ENCODE results near the gene IPP.

IPP gene

GRCh38 chr1:45669379-45669778 lies 81.1 kb downstream of the IPP start:
- POLR2A ChIA-PET = interaction anchor here (0.6 to 1.5 kb wide), 2 partner anchors 17 to 53 kb away, joined by 4 read pairs; partner anchors contain the start of gene GPBP1L1
- Histone ChIP-seq H3K27ac (ENCODE audit: extremely low read depth, low read depth, low read length) (no peak overlapping the region), H3K9me3 (ENCODE audit: control insufficient read depth, insufficient read depth, low read depth, low read length) (no peaks in the 10 kb centered on the region), H3K4me3 (ENCODE audit: low read depth, low read length) (no peak overlapping the region), H3K36me3 (ENCODE audit: control insufficient read depth in 2 of 2, insufficient read depth in 1 of 2, low read length in 2 of 2) (peaks cover 0 to 1% of the 10 kb centered on the region in 2 experiments; a peak in 2 of 3 replicates), H3K4me1 (ENCODE audit: control insufficient read depth, insufficient read depth, low read length) (no peaks in the 10 kb centered on the region)
- CTCF ChIA-PET = no interaction called here
- peak; percentile 11; the same call in 1 of the 2 replicates for TF ChIP-seq PRDM6 (tag by site-specific recombination; IDR thresholded peaks at IDR 0.05)
- no peak for TF ChIP-seq ZNF211 (tag by site-specific recombination; IDR thresholded peaks at IDR 0.05; ENCODE audit: low read depth)

GRCh38 chr1:45668526-45668925 lies 81.9 kb downstream of the IPP start:
- H3K4me3 ChIP-seq (ENCODE audit: low read depth, low read length) = no peak overlapping the region
- CTCF ChIA-PET = no interaction called here
- H3K4me1 ChIP-seq (ENCODE audit: control insufficient read depth, insufficient read depth, low read length) = no peaks in the 10 kb centered on the region
- no peaks in the 10 kb centered on the region for H3K9me3 ChIP-seq (ENCODE audit: control insufficient read depth, insufficient read depth, low read depth, low read length)
- TF ChIP-seq ZNF214 (tag by site-specific recombination; IDR thresholded peaks at IDR 0.05; ENCODE audit: borderline replicate concordance) (peak; percentile 96), ZNF645 (tag by site-specific recombination; IDR thresholded peaks at IDR 0.05) (no peak), GLI4 (tag by site-specific recombination; IDR thresholded peaks at IDR 0.05) (no peak), PRDM10 (tag by site-specific recombination; IDR thresholded peaks at IDR 0.05) (no peak), ZNF10 (tag by site-specific recombination; IDR thresholded peaks at IDR 0.05) (no peak)
- H3K27ac ChIP-seq (ENCODE audit: extremely low read depth, low read depth, low read length) = no peak overlapping the region
- POLR2A ChIA-PET = interaction anchor here (1.5 kb wide), 1 partner anchor 18 kb away, joined by 4 read pairs; the partner anchor contains the start of gene GPBP1L1
- H3K36me3 ChIP-seq (ENCODE audit: control insufficient read depth in 2 of 2, insufficient read depth in 1 of 2, low read length in 2 of 2) = no peaks in the 10 kb centered on the region; a peak in 1 of 3 replicates

GRCh38 chr1:45667321-45668111 lies 82.9 kb downstream of the IPP start:
- POLR2A ChIA-PET = no interaction called here
- Histone ChIP-seq H3K4me1 (ENCODE audit: control insufficient read depth, insufficient read depth, low read length) (no peaks in the 10 kb centered on the region), H3K27ac (ENCODE audit: extremely low read depth, low read depth, low read length) (no peak overlapping the region), H3K36me3 (ENCODE audit: control insufficient read depth in 2 of 2, insufficient read depth in 1 of 2, low read length in 2 of 2) (no peaks in the 10 kb centered on the region; a peak in 1 of 3 replicates), H3K4me3 (ENCODE audit: low read depth, low read length) (no peak overlapping the region), H3K9me3 (ENCODE audit: control insufficient read depth, insufficient read depth, low read depth, low read length) (no peaks in the 10 kb centered on the region)
- CTCF ChIA-PET = no interaction called here
- no peak for TF ChIP-seq ZNF302 (tag by site-specific recombination; IDR thresholded peaks at IDR 0.05; ENCODE audit: low read depth)
- no peak for TF ChIP-seq ZNF174 (tag by site-specific recombination; IDR thresholded peaks at IDR 0.05)
- no peak for TF ChIP-seq ZNF248 (tag by site-specific recombination; IDR thresholded peaks at IDR 0.05)
- no peak for TF ChIP-seq ZBTB48 (tag by site-specific recombination; IDR thresholded peaks at IDR 0.05)
- no peak for TF ChIP-seq ZBTB11 (tag by site-specific recombination; conservative IDR thresholded peaks at IDR 0.05; ENCODE audit: low read depth)

Data from HEK293 (cell line).